Peyer's patch (tissue), 4 donors: ENCODE results near the gene VILL. TPM values are rescaled to one million over a fixed set of nuclear protein-coding genes. Genes with fewer than 3 reads are reported as not detected.

Source experiments
- DNase-seq, 3 donors: peaks; one replicate each; pipeline ENCODE4 v3.0.0-alpha.2; 2017 to 2019
- H3K27ac ChIP-seq, 4 donors: fragments of 200-600 bp; sonication (generic); one replicate each; pipeline ENCODE4 v1.5.1; 2016 to 2019
- H3K27me3 ChIP-seq, 2 donors: fragments of 200-600 bp; sonication (generic); one replicate each; pipeline ENCODE4 v1.5.1; 2019
- H3K36me3 ChIP-seq, 3 donors: fragments of 200-600 bp; sonication (generic); one replicate each; pipeline ENCODE4 v1.5.1; 2016 to 2019
- H3K4me1 ChIP-seq, 4 donors: fragments of 200-600 bp; sonication (generic); one replicate each; pipeline ENCODE4 v1.5.1; 2016 to 2019
- H3K4me3 ChIP-seq, 4 donors: fragments of 200-600 bp; sonication (generic); 1 replicate in 3 of 4; 2 replicates in 1 of 4; pipeline ENCODE4 v1.5.1; 2016 to 2019; ENCODE audit warnings: mild to moderate bottlenecking in 1 of 4
- H3K9me3 ChIP-seq, 4 donors: fragments of 200-600 bp; sonication (generic); one replicate each; pipeline ENCODE4 v1.5.1; 2016 to 2019; ENCODE audit warnings: mild to moderate bottlenecking in 1 of 4
- POLR2A ChIP-seq, 2 donors: fragments of 450-650 bp; IDR thresholded peaks; one replicate each; pipeline ENCODE4 v1.5.1; 2017; ENCODE audit warnings: antibody characterized with exemption in 2 of 2, mild to moderate bottlenecking in 2 of 2, moderate library complexity in 2 of 2
- total RNA-seq, 4 donors: library from RNA; depleted of rRNA; stranded (reverse); fragments of >200 nt; gene quantifications; one replicate each; pipeline ENCODE4 v1.1.0, GENCODE V29; 2016
- TF ChIP-seq, protein P1 (sequence below), 6 experiments: fragments of 450-650 bp in 4 of 6; fragments of 200-600 bp in 2 of 6; sonication (generic) in 1 of 6; IDR thresholded peaks; one replicate each; pipeline ENCODE4 v1.5.1; 2017 to 2019; ENCODE audit warnings: antibody characterized with exemption in 6 of 6, mild to moderate bottlenecking in 3 of 6, moderate library complexity in 1 of 6

Gene VILL
- total RNA-seq, 4 donors from 2014 or later: 59.4 to 309 (median 230) TPM

GRCh38 chr3:37979541-37980461, 10.8 kb upstream of the VILL start:
- H3K27ac ChIP-seq: no peak overlapping the region
- H3K36me3 ChIP-seq: peaks cover 0 to 33% (median 0%) of the 10 kb centered on the region in 3 donors
- no peaks in the 10 kb centered on the region for H3K9me3 ChIP-seq
- no peaks in the 10 kb centered on the region for H3K27me3 ChIP-seq
- H3K4me3 ChIP-seq: no peak overlapping the region
- no peak for DNase-seq
- H3K4me1 ChIP-seq: no peaks in the 10 kb centered on the region
- no peak for TF ChIP-seq POLR2A (IDR thresholded peaks at IDR 0.05)
- TF ChIP-seq, protein P1, sequence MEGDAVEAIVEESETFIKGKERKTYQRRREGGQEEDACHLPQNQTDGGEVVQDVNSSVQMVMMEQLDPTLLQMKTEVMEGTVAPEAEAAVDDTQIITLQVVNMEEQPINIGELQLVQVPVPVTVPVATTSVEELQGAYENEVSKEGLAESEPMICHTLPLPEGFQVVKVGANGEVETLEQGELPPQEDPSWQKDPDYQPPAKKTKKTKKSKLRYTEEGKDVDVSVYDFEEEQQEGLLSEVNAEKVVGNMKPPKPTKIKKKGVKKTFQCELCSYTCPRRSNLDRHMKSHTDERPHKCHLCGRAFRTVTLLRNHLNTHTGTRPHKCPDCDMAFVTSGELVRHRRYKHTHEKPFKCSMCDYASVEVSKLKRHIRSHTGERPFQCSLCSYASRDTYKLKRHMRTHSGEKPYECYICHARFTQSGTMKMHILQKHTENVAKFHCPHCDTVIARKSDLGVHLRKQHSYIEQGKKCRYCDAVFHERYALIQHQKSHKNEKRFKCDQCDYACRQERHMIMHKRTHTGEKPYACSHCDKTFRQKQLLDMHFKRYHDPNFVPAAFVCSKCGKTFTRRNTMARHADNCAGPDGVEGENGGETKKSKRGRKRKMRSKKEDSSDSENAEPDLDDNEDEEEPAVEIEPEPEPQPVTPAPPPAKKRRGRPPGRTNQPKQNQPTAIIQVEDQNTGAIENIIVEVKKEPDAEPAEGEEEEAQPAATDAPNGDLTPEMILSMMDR (IDR thresholded peaks at IDR 0.05): no peak

- Histone ChIP-seq H3K9me3 (no peaks in the 10 kb centered on the region), H3K27me3 (no peaks in the 10 kb centered on the region), H3K4me1 (peaks cover 0 to 5% (median 2%) of the 10 kb centered on the region in 4 donors), H3K4me3 (no peak overlapping the region), H3K27ac (no peak overlapping the region), H3K36me3 (peaks cover 0 to 29% (median 0%) of the 10 kb centered on the region in 3 donors)
- TF ChIP-seq POLR2A (IDR thresholded peaks at IDR 0.05): no peak
- TF ChIP-seq, protein P1 (IDR thresholded peaks at IDR 0.05): no peak
- DNase-seq: no peak
Observed at GRCh38 chr3:37980462-37981347, 9.9 kb upstream of the VILL start.

DNA sequence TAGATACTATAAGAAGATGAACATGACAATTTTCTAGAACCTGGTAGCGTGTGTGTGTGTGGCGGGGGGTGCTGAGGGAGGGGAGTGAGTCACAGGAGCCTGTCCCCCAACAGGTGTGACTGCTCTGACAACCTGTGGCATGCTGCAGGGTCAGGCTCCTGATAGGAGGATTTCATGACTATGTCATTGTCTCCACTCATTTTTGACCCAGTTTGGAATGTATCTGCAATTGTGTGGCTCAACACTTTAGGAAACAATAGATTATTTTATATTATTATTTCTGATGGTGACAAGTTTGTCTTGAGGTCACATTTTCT, 9.3 kb upstream of the VILL start:
- Histone ChIP-seq H3K27me3 (no peaks in the 10 kb centered on the region), H3K36me3 (peaks cover 0 to 23% (median 0%) of the 10 kb centered on the region in 3 donors), H3K4me1 (peaks cover 0 to 12% (median 3%) of the 10 kb centered on the region in 4 donors), H3K9me3 (no peaks in the 10 kb centered on the region), H3K4me3 (no peak overlapping the region), H3K27ac (no peak overlapping the region)
- TF ChIP-seq, protein P1 (IDR thresholded peaks at IDR 0.05): no peak
- TF ChIP-seq POLR2A (IDR thresholded peaks at IDR 0.05): no peak
- no peak for DNase-seq

- peaks cover 0 to 15% (median 0%) of the 10 kb centered on the region in 3 donors for H3K36me3 ChIP-seq
- DNase-seq: no peak
Observed at GRCh38 chr3:37982331-37982730, 8.3 kb upstream of the VILL start.

DNA sequence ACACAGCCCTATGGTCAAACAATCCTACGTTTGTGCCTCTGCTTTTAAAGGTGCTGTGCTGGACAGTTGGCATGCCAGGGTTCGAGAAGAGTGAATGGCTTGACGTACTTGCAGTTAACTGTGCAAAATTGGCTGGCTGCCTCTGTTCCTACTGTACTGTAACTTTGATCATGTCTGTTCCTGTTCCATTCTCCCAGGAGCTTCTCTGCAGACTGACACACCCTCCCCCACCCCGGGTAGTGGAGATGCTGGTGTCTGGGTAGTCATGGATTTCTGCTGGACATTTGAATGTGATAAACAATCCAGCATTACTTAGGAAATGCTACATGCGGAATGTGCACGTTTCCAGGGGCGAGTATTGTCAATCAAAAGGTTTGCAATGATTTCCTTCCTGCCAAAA, 6.5 kb upstream of the VILL start:
- DNase-seq: no peak
- H3K27me3 ChIP-seq: no peaks in the 10 kb centered on the region
- TF ChIP-seq, protein P1 (IDR thresholded peaks at IDR 0.05): no peak
- TF ChIP-seq POLR2A (IDR thresholded peaks at IDR 0.05): no peak
- H3K36me3 ChIP-seq: peaks cover 0 to 15% (median 0%) of the 10 kb centered on the region in 3 donors
- H3K9me3 ChIP-seq: no peaks in the 10 kb centered on the region
- H3K4me1 ChIP-seq: peaks cover 0 to 26% (median 4%) of the 10 kb centered on the region in 4 donors
- H3K27ac ChIP-seq: no peak overlapping the region
- no peak overlapping the region for H3K4me3 ChIP-seq

More at GRCh38 chr3:37982331-37982730, 8.3 kb upstream of the VILL start:
- Histone ChIP-seq H3K27me3 (no peaks in the 10 kb centered on the region), H3K4me1 (peaks cover 0 to 20% (median 4%) of the 10 kb centered on the region in 4 donors), H3K27ac (no peak overlapping the region), H3K9me3 (no peaks in the 10 kb centered on the region), H3K4me3 (no peak overlapping the region)
- TF ChIP-seq, protein P1 (IDR thresholded peaks at IDR 0.05): no peak
- TF ChIP-seq POLR2A (IDR thresholded peaks at IDR 0.05): no peak
